ENCODE data around the gene ARHGAP26.

DNA sequence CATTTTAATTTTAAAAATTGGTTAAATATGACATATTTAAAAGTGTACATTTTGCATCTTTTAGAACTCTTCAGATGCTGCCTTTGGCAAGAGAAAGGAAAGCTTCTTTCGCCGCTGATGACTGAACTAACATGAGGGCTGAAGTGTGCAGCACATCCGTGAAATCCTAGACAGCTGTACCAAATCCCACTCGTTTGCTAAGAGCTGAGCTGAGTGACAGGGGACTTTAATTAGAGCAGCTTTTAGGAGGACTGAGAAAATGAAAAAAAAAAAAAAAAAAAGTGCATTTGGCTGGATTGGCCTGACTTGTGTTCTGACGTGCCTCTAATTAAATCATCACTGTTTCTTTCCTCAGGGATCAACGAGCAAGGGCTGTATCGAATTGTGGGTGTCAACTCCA lies 271.3 kb downstream of the ARHGAP26 start:
- TF ChIP-seq, protein P1, sequence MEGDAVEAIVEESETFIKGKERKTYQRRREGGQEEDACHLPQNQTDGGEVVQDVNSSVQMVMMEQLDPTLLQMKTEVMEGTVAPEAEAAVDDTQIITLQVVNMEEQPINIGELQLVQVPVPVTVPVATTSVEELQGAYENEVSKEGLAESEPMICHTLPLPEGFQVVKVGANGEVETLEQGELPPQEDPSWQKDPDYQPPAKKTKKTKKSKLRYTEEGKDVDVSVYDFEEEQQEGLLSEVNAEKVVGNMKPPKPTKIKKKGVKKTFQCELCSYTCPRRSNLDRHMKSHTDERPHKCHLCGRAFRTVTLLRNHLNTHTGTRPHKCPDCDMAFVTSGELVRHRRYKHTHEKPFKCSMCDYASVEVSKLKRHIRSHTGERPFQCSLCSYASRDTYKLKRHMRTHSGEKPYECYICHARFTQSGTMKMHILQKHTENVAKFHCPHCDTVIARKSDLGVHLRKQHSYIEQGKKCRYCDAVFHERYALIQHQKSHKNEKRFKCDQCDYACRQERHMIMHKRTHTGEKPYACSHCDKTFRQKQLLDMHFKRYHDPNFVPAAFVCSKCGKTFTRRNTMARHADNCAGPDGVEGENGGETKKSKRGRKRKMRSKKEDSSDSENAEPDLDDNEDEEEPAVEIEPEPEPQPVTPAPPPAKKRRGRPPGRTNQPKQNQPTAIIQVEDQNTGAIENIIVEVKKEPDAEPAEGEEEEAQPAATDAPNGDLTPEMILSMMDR (conservative IDR thresholded peaks at IDR 0.05; ENCODE audit: low read depth in 2 of 2), result no peak
- TF ChIP-seq EZH2 (IDR thresholded peaks at IDR 0.05; ENCODE audit: low read depth, unreplicated experiment) (no peak), CREB1 (CRISPR knock-in tag; IDR thresholded peaks at IDR 0.05; ENCODE audit: low read depth) (no peak), ZNF114 (CRISPR knock-in tag; IDR thresholded peaks at IDR 0.05) (no peak), POLR2AphosphoS5 (IDR thresholded peaks at IDR 0.05; ENCODE audit: low read depth) (no peak), JUNB (IDR thresholded peaks at IDR 0.05; ENCODE audit: unreplicated experiment) (no peak), EZH2phosphoT487 (IDR thresholded peaks at IDR 0.05; ENCODE audit: unreplicated experiment) (no peak), STAT1 (IDR thresholded peaks at IDR 0.05; ENCODE audit: unreplicated experiment) (no peak)
- TF ChIP-seq, protein P2, sequence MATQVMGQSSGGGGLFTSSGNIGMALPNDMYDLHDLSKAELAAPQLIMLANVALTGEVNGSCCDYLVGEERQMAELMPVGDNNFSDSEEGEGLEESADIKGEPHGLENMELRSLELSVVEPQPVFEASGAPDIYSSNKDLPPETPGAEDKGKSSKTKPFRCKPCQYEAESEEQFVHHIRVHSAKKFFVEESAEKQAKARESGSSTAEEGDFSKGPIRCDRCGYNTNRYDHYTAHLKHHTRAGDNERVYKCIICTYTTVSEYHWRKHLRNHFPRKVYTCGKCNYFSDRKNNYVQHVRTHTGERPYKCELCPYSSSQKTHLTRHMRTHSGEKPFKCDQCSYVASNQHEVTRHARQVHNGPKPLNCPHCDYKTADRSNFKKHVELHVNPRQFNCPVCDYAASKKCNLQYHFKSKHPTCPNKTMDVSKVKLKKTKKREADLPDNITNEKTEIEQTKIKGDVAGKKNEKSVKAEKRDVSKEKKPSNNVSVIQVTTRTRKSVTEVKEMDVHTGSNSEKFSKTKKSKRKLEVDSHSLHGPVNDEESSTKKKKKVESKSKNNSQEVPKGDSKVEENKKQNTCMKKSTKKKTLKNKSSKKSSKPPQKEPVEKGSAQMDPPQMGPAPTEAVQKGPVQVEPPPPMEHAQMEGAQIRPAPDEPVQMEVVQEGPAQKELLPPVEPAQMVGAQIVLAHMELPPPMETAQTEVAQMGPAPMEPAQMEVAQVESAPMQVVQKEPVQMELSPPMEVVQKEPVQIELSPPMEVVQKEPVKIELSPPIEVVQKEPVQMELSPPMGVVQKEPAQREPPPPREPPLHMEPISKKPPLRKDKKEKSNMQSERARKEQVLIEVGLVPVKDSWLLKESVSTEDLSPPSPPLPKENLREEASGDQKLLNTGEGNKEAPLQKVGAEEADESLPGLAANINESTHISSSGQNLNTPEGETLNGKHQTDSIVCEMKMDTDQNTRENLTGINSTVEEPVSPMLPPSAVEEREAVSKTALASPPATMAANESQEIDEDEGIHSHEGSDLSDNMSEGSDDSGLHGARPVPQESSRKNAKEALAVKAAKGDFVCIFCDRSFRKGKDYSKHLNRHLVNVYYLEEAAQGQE (IDR thresholded peaks at IDR 0.05; ENCODE audit: unreplicated experiment), result no peak
- TF ChIP-seq, protein P3, sequence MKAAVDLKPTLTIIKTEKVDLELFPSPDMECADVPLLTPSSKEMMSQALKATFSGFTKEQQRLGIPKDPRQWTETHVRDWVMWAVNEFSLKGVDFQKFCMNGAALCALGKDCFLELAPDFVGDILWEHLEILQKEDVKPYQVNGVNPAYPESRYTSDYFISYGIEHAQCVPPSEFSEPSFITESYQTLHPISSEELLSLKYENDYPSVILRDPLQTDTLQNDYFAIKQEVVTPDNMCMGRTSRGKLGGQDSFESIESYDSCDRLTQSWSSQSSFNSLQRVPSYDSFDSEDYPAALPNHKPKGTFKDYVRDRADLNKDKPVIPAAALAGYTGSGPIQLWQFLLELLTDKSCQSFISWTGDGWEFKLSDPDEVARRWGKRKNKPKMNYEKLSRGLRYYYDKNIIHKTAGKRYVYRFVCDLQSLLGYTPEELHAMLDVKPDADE (IDR thresholded peaks at IDR 0.05), result no peak
- TF ChIP-seq, protein P4, sequence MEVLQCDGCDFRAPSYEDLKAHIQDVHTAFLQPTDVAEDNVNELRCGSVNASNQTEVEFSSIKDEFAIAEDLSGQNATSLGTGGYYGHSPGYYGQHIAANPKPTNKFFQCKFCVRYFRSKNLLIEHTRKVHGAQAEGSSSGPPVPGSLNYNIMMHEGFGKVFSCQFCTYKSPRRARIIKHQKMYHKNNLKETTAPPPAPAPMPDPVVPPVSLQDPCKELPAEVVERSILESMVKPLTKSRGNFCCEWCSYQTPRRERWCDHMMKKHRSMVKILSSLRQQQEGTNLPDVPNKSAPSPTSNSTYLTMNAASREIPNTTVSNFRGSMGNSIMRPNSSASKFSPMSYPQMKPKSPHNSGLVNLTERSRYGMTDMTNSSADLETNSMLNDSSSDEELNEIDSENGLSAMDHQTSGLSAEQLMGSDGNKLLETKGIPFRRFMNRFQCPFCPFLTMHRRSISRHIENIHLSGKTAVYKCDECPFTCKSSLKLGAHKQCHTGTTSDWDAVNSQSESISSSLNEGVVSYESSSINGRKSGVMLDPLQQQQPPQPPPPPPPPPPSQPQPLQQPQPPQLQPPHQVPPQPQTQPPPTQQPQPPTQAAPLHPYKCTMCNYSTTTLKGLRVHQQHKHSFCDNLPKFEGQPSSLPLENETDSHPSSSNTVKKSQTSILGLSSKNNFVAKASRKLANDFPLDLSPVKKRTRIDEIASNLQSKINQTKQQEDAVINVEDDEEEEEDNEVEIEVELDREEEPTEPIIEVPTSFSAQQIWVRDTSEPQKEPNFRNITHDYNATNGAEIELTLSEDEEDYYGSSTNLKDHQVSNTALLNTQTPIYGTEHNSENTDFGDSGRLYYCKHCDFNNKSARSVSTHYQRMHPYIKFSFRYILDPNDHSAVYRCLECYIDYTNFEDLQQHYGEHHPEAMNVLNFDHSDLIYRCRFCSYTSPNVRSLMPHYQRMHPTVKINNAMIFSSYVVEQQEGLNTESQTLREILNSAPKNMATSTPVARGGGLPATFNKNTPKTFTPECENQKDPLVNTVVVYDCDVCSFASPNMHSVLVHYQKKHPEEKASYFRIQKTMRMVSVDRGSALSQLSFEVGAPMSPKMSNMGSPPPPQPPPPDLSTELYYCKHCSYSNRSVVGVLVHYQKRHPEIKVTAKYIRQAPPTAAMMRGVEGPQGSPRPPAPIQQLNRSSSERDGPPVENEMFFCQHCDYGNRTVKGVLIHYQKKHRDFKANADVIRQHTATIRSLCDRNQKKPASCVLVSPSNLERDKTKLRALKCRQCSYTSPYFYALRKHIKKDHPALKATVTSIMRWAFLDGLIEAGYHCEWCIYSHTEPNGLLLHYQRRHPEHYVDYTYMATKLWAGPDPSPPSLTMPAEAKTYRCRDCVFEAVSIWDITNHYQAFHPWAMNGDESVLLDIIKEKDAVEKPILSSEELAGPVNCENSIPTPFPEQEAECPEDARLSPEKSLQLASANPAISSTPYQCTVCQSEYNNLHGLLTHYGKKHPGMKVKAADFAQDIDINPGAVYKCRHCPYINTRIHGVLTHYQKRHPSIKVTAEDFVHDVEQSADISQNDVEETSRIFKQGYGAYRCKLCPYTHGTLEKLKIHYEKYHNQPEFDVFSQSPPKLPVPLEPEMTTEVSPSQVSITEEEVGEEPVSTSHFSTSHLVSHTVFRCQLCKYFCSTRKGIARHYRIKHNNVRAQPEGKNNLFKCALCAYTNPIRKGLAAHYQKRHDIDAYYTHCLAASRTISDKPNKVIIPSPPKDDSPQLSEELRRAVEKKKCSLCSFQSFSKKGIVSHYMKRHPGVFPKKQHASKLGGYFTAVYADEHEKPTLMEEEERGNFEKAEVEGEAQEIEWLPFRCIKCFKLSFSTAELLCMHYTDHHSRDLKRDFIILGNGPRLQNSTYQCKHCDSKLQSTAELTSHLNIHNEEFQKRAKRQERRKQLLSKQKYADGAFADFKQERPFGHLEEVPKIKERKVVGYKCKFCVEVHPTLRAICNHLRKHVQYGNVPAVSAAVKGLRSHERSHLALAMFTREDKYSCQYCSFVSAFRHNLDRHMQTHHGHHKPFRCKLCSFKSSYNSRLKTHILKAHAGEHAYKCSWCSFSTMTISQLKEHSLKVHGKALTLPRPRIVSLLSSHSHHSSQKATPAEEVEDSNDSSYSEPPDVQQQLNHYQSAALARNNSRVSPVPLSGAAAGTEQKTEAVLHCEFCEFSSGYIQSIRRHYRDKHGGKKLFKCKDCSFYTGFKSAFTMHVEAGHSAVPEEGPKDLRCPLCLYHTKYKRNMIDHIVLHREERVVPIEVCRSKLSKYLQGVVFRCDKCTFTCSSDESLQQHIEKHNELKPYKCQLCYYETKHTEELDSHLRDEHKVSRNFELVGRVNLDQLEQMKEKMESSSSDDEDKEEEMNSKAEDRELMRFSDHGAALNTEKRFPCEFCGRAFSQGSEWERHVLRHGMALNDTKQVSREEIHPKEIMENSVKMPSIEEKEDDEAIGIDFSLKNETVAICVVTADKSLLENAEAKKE (CRISPR knock-in tag; IDR thresholded peaks at IDR 0.05), result no peak

Data from GM23338 (cell line).